HG03571 (cell line): Measurements from ENCODE around the gene MALRD1.

Experiments
- ATAC-seq: cut with Tn5 transposase; IDR thresholded peaks from one replicate; pipeline ENCODE4 v1.9.1; 2021; ENCODE audit not compliant: unreplicated experiment

MALRD1 gene

GRCh38 chr10:19329475-19329874 is 280.9 kb downstream of the MALRD1 start:
- no peak for ATAC-seq

- no peak for ATAC-seq
These were observed 283.7 kb downstream of the MALRD1 start for GRCh38 chr10:19332304-19332703.

GRCh38 chr10:19333631-19334030 is 285.0 kb downstream of the MALRD1 start:
- ATAC-seq, result no peak

GRCh38 chr10:19347621-19348020 is 299.0 kb downstream of the MALRD1 start:
- ATAC-seq, result no peak

GRCh38 chr10:19367176-19367575 is 318.6 kb downstream of the MALRD1 start:
- ATAC-seq, result no peak

GRCh38 chr10:19373988-19374387 is 325.4 kb downstream of the MALRD1 start:
- no peak for ATAC-seq

- no peak for ATAC-seq
These were observed 337.3 kb downstream of the MALRD1 start for GRCh38 chr10:19385846-19386450.

- no peak for ATAC-seq
These were observed 360.3 kb downstream of the MALRD1 start for GRCh38 chr10:19408924-19409323.

- ATAC-seq, result no peak
These were observed 362.5 kb downstream of the MALRD1 start for GRCh38 chr10:19411119-19411518.

- no peak for ATAC-seq
These were observed 363.9 kb downstream of the MALRD1 start for GRCh38 chr10:19412531-19412930.

- no peak for ATAC-seq
These were observed 367.6 kb downstream of the MALRD1 start for GRCh38 chr10:19416164-19416563.

- no peak for ATAC-seq
These were observed 369.1 kb downstream of the MALRD1 start for GRCh38 chr10:19417740-19418139.

- no peak for ATAC-seq
These were observed 373.1 kb downstream of the MALRD1 start for GRCh38 chr10:19421674-19422073.

- no peak for ATAC-seq
These were observed 377.4 kb downstream of the MALRD1 start for GRCh38 chr10:19426034-19426433.

GRCh38 chr10:19431622-19432351 is 383.2 kb downstream of the MALRD1 start:
- no peak for ATAC-seq

GRCh38 chr10:19449860-19450259 is 401.3 kb downstream of the MALRD1 start:
- no peak for ATAC-seq

- ATAC-seq, result no peak
These were observed 402.8 kb downstream of the MALRD1 start for GRCh38 chr10:19451356-19451755.

- no peak for ATAC-seq
These were observed 403.3 kb downstream of the MALRD1 start for GRCh38 chr10:19451937-19452336.

GRCh38 chr10:19453967-19454366 is 405.4 kb downstream of the MALRD1 start:
- no peak for ATAC-seq

- ATAC-seq, result no peak
These were observed 413.0 kb downstream of the MALRD1 start for GRCh38 chr10:19461588-19461987.

- no peak for ATAC-seq
These were observed 418.1 kb downstream of the MALRD1 start for GRCh38 chr10:19466709-19467108.

- no peak for ATAC-seq
These were observed 419.8 kb downstream of the MALRD1 start for GRCh38 chr10:19468413-19468812.

GRCh38 chr10:19469521-19469920 is 420.9 kb downstream of the MALRD1 start:
- ATAC-seq, result no peak
